Activated CD4-positive, alpha-beta T cell treated with anti-CD3 and anti-CD28 coated beads, Interleukin-2, amount 50 U/mL, for 1 hour (primary cell): ENCODE measurements around the gene SLC25A51.

Experiments
- DNase-seq: peaks from one replicate; pipeline ENCODE4 v3.0.0-alpha.2; 2020

The SLC25A51 gene, protein sequence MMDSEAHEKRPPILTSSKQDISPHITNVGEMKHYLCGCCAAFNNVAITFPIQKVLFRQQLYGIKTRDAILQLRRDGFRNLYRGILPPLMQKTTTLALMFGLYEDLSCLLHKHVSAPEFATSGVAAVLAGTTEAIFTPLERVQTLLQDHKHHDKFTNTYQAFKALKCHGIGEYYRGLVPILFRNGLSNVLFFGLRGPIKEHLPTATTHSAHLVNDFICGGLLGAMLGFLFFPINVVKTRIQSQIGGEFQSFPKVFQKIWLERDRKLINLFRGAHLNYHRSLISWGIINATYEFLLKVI

GRCh38 chr9:37903647-37904444 lies at the start of gene SLC25A51:
Gene SLC25A51, minus strand, starts transcription at chr9:37904127. Its CDS starts 15,577 bp downstream, at chr9:37888550.
- peak; percentile 97 for DNase-seq

DNA sequence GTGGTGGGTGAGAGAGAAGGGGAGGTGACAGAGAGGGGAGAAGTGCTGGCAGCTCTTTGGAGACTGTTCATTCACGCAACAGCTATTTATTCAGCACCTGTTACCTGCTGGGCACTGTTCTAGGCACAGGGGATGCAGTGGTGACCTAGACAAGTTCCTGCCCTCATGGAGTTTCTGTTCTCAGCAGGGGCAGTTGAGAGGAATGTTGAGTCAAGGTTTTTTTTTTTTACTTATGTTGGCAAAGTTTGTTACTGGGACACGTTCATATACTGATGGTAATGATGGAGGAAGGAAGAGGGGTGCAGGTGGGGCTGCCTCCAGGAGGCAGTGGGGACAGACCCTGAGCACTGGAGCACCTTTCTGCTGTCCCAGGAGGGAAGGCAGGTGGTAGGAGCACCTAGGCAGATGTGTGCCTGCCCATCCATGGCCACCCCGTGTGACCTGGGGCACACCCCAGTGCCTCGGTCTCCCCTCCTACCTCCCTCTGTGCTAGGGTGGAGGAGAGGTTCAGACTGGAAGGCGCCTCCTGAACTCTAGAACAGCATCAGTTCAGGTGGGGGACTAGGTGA lies 49.4 kb upstream of the SLC25A51 start:
- DNase-seq: no peak

GRCh38 chr9:37952731-37953130 lies 48.8 kb upstream of the SLC25A51 start:
- DNase-seq: no peak

DNA sequence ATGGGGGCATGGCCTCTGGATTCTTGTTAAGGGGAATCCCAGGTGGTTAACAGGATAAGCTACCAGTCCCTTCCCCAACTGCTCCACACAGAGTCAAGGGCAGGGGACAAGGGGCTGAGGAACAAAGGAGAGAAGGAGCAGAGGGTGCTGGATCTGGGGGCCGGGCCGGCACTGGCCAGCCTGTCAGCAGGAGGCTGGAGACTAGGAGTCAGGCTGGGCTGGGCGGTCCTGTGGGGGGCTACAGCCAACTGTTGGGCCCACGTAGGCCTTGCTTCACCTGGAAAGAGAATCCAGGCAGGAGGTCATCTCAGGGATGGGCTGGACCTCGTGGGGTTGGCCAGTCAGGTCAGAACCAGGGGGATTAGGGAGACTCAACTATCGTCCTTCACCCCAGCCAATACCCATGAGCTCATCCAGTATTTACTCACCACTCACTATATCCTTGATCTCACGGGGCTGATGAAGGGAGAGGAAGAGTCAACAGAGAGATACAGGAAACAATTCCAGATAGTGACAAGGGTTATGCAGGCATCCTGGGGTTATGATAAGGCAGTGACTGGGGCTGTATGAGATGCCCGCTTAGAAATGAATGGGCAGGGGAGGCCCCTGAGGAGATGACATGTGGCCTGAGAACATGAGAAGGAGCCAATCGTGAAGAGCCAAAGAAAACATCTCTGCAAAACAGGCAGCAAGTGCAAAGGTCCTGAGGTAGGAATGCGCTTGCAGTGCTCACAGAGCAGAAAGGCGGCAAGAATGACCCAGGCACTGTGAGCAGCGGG lies 47.9 kb upstream of the SLC25A51 start:
- DNase-seq: no peak

- DNase-seq: no peak
These were observed 46.6 kb upstream of the SLC25A51 start for GRCh38 chr9:37950561-37950960.

GRCh38 chr9:37949576-37949975 lies 45.6 kb upstream of the SLC25A51 start:
- DNase-seq: no peak

DNA sequence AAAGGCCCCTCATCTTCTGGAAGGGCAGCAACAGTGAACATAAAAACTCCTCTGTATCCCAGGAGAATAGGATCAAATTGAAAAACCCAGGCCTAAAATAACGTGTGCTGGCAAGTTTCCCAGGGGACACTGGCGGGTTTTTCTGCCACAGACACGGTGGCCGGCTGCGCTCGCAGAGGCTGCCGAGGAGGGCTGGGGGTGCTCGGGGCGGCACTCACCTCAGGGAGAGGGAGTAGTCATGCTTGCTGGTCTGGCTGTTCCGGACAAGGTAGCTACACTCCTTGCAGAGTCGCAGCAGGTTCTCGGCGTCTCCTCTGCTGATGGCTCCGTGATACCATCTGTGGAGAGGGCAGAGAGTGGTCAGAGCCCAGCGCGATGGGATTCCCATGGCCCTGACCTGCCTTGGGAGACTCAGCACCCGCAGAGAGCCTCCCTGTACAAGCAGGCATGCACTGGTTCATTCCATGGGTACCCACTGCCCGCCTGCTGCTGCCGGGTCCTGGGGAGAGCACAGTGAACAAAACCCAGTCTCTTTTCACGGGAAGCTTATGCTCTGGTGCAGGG lies 44.6 kb upstream of the SLC25A51 start:
- no peak for DNase-seq

GRCh38 chr9:37947977-37948376 lies 44.0 kb upstream of the SLC25A51 start:
- DNase-seq: no peak

- DNase-seq: no peak
These were observed 43.5 kb upstream of the SLC25A51 start for GRCh38 chr9:37947471-37947870.

DNA sequence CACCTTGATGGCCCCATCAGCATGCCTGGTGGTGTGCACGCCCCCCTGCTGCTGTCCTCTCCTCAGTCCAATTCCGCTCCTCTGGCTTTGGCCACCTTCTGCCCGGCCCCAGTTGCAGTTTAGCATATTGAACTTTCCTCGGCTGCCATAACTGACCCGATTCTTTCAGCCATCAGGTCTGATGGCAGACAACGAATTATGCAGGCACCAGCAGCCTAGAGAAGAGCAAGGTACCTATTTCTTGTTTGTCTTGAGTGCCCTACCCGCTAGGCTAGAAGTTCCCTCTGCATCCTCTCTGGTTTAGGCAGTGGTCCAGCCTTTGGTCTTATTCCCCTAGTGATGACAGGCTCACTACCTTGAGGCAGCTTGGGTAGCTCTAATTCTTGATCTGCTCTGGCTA lies 43.0 kb upstream of the SLC25A51 start:
- DNase-seq: no peak

GRCh38 chr9:37946041-37946440 lies 42.1 kb upstream of the SLC25A51 start:
- DNase-seq: no peak

DNA sequence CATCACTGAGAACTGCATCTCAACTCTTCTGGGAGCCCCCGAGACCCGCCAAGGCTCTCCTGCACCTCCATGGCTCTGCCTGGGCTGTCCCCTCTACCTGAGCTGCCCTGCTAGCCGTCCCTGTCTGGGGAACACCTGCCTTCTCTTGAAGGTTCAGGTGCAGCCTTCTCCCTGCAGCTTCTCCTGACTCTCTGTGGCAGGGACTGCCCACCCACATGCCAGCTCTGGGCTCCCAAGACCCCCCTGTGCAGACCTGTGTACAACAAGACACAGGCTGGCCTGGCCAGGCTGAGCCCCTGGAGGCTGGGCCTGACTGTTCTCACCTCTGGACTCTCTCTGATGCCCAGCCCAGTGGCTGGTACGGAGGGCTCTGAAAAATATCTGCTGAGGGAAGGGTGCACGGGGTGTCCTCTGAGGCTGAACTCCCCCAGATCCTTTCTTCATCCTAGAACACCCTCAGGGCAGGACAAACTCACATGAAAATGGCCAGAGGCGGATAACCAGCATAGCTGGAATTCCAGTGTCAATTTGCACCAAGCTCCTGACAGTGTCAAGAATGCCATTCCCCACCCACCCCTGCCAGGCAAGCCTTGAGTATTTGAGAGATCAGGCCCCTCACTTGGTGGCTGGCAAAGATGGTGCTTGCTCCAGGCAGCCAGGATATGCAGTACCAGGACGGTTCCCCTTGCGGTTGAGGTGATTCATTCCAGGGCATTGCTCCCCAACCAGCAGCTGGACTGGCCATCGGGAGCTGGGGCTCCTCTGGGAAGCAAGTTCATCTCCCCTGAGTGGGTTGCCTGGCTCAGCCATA lies 40.9 kb upstream of the SLC25A51 start:
- DNase-seq: no peak

GRCh38 chr9:37944266-37944650 lies 40.3 kb upstream of the SLC25A51 start:
- no peak for DNase-seq

DNA sequence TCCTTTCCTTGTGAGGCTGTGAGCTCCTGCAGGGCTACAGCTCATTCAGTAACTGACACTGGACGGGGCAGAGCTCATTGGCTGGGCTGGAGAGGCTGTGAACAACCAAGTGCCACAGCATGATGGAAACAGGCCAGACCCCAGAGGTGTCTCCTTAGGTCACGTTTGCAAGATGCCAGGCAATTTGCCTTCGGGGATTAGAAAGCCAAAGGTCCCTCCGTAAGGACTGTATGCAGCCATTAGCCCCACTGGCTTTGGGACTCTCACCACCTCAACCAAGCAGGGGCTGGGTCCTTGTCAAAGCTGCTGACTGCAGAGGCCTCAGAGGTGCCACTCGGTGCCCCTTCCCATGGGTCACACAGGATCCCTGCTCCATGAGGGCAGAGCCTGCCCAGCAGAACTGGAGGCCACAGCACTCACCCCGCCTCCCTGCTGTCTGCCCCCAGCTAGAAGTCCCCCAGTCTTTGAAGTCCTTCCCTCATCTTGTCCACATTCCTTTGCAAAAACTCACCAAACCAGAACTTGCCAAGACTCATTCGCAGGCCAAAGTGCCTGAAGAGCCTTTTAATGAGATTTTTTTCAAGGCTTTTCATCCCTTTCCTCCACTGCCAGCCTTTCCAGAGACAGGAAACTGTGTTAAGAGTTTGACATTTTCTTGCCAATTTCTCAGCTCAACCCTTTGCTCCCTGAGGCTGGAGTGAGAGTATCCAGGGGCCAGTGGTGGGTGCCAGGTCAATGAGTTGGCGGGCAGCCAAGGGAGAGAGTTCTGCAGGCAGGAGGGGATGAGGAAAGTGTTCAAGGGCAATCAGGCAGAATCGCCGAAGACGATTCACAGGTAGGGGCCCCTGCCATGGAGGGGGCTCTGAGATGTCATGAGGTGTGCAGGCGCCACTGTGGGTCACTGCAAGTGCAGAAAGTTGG lies 39.7 kb upstream of the SLC25A51 start:
- no peak for DNase-seq

- DNase-seq: no peak
These were observed 38.9 kb upstream of the SLC25A51 start for GRCh38 chr9:37942621-37943344.

- no peak for DNase-seq
These were observed 37.3 kb upstream of the SLC25A51 start for GRCh38 chr9:37941253-37941652.

GRCh38 chr9:37939575-37940095 lies 35.7 kb upstream of the SLC25A51 start:
- DNase-seq: no peak

DNA sequence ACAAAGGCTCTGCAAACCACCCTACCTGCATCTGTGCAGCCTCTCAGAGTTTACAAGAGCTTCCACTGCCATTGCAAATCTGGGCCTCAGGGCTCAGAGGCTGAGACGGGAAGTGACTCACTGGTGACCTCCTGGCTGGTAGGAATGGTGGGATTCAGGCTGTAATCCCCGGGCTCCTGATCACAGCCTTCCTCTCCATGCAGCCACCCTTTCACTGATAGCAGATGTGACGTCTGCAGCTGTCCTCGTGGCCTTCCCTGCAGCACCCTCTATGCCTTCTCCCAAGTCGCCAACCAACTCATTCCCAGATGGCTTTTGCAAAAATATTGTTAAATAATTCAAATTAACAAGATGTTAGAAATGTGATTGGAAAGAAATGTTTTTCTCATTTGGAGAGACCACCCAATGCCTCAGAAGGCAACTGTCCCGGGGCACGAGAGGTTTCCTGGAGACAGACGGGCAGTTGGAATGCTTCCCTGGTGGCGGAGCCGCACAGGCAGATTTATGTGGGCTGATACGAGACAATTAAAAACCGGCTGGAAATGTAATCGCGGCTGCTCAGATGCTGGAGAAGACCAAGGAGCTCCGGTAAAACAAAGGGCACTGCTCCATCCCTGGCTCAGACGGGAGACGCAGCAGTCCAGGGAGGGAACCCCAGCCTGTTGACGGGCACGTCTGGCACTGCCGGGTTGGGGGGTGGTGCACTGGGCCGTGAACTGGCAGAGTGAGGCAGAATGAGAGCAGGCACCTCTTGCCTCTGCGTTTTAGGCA lies 34.4 kb upstream of the SLC25A51 start:
- no peak for DNase-seq

DNA sequence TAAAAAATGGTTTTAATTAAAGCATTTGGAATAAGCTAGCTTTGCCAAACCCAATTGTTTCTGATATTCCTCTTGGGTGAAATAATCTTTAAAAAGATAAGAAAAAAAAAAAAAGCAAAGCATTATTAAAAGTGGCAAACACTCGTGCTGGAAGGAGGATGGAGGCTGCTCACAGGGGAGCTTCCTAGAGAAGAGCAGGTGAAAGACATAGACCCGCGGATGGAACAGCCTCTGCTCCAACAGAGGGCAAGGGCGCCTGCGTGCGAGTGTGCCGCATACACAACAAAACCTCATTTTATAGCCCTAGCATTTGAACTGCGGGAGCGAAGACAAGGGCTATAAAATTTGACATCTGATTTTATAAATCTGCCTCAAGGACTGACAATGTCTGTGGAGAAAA lies 33.4 kb upstream of the SLC25A51 start:
- DNase-seq: no peak
